HCT116 (cell line): ENCODE data around the gene OR52L1. TPM values are rescaled to one million over a fixed set of nuclear protein-coding genes. Genes with fewer than 3 reads are reported as not detected.

ENCODE experiments used
- ATAC-seq: fragments of 200-7000 bp; cut with Tn5 transposase; 2 replicates; pipeline ENCODE4 v1.9.1; 2020; ENCODE audit warnings: mild to moderate bottlenecking, moderate library complexity
- BruUV-seq: library from RNA; stranded (reverse); fragments of 400-500 nt; replicated peaks from 2 replicates; lab custom pipeline; 2021; lab: Mats Ljungman, UMichigan
- CTCF ChIA-PET: fragments of 300-600 bp; sonication (Branson Sonifier 250); formaldehyde crosslinking; loops from one replicate; lab custom pipeline; 2021; ENCODE audit warnings: antibody characterized with exemption; lab: Charles Lee
- POLR2A ChIA-PET: fragments of 300-600, 350-600 bp; sonication (Branson Sonifier 250); formaldehyde crosslinking; loops from one replicate; lab custom pipeline; 2021; ENCODE audit warnings: antibody characterized with exemption; lab: Charles Lee
- RAD21 ChIA-PET, 2 experiments: fragments of 300-600 bp; sonication (Branson Sonifier 250); formaldehyde crosslinking; loops; one replicate each; lab custom pipeline; 2023; ENCODE audit warnings: low total read pairs in 2 of 2; ENCODE audit not compliant: uncharacterized antibody in 2 of 2, unreplicated experiment in 2 of 2, low non-redundant PET in 1 of 2; lab: Charles Lee
- DNase-seq: peaks from one replicate; pipeline ENCODE4 v3.0.0-alpha.2; 2010; ENCODE audit warnings: low read depth, low spot score
- H2AFZ ChIP-seq: fragments of 200-600 bp; shearing (Covaris generic), sonication (generic); 2 replicates; pipeline ENCODE4 v1.6.1; 2017; ENCODE audit warnings: low read depth, mixed run types, mixed read lengths, antibody characterized with exemption, low read length; ENCODE audit not compliant: poor library complexity, severe bottlenecking
- H3K27ac ChIP-seq: 2 replicates; pipeline ENCODE4 v1.5.1; 2012; ENCODE audit warnings: low read depth, low read length
- H3K27me3 ChIP-seq: fragments of 200-600 bp; sonication (generic); 2 replicates; pipeline ENCODE4 v1.6.1; 2016; ENCODE audit warnings: mixed run types, low read length, mixed read lengths; ENCODE audit not compliant: insufficient read depth
- H3K36me3 ChIP-seq, 2 experiments: fragments of 200-500 bp in 1 of 2; fragments of 200-600 bp in 1 of 2; sonication (Bioruptor generic) in 1 of 2; sonication (generic) in 1 of 2; 2 replicates each; pipeline versions ENCODE4 v1.5.1 to v1.6.1; 2014 to 2016; ENCODE audit warnings: low read length in 2 of 2, inconsistent platforms in 1 of 2, mixed read lengths in 1 of 2, mixed run types in 1 of 2; ENCODE audit not compliant: insufficient read depth in 2 of 2, control insufficient read depth in 1 of 2
- H3K4me1 ChIP-seq, 2 experiments: fragments of 200-600 bp in 1 of 2; sonication (generic) in 1 of 2; 2 replicates each; pipeline versions ENCODE4 v1.5.1 to v1.6.1; 2012 to 2017; ENCODE audit warnings: low read length in 2 of 2, inconsistent platforms in 1 of 2, mild to moderate bottlenecking in 1 of 2, mixed read lengths in 1 of 2, mixed run types in 1 of 2, moderate library complexity in 1 of 2; ENCODE audit not compliant: insufficient read depth in 2 of 2, control insufficient read depth in 1 of 2
- H3K4me2 ChIP-seq: fragments of 200-600 bp; sonication (generic); 2 replicates; pipeline ENCODE4 v1.6.1; 2017; ENCODE audit warnings: mixed run types, low read length, mixed read lengths
- H3K4me3 ChIP-seq, 2 experiments: fragments of 200-600 bp in 1 of 2; sonication (generic) in 1 of 2; replicated peaks in 1 of 2; 2 replicates each; pipeline ENCODE4 v1.5.1; 2011 to 2016; ENCODE audit warnings: low read length in 2 of 2, control low read depth in 1 of 2, low read depth in 1 of 2, mild to moderate bottlenecking in 1 of 2, mixed read lengths in 1 of 2, mixed run types in 1 of 2
- H3K79me2 ChIP-seq: fragments of 200-600 bp; sonication (generic); 2 replicates; pipeline ENCODE4 v1.6.1; 2017; ENCODE audit warnings: mild to moderate bottlenecking, mixed run types, low read length, moderate library complexity, mixed read lengths; ENCODE audit not compliant: insufficient read depth
- H3K9ac ChIP-seq: fragments of 200-600 bp; sonication (generic); 2 replicates; pipeline ENCODE4 v1.6.1; 2016; ENCODE audit warnings: low read length, mixed read lengths
- H3K9me2 ChIP-seq: fragments of 200-600 bp; sonication (generic), shearing (Covaris generic); 2 replicates; pipeline ENCODE4 v1.6.1; 2017; ENCODE audit warnings: mixed run types, mild to moderate bottlenecking, moderate library complexity; ENCODE audit not compliant: insufficient read depth
- H3K9me3 ChIP-seq, 2 experiments: fragments of 200-500 bp in 1 of 2; fragments of 200-600 bp in 1 of 2; sonication (Bioruptor generic) in 1 of 2; sonication (generic) in 1 of 2; 2 replicates each; pipeline ENCODE4 v1.6.1; 2014 to 2017; ENCODE audit warnings: low read length in 2 of 2, mixed read lengths in 2 of 2, inconsistent platforms in 1 of 2, low read depth in 1 of 2, mild to moderate bottlenecking in 1 of 2, mixed run types in 1 of 2, moderate library complexity in 1 of 2; ENCODE audit not compliant: control insufficient read depth in 1 of 2, insufficient read depth in 1 of 2
- H4K20me1 ChIP-seq: fragments of 200-600 bp; sonication (generic), shearing (Covaris generic); 2 replicates; pipeline ENCODE4 v1.6.1; 2017; ENCODE audit warnings: mixed run types, mild to moderate bottlenecking, moderate library complexity; ENCODE audit not compliant: insufficient read depth
- ELF1 ChIP-seq: IDR thresholded peaks from 2 replicates; pipeline ENCODE4 v1.6.1; 2012; ENCODE audit warnings: low read depth, borderline replicate concordance
- EZH2 ChIP-seq: fragments of 200-600 bp; sonication (generic); IDR thresholded peaks from 2 replicates; pipeline ENCODE4 v1.6.1; 2017; ENCODE audit warnings: antibody characterized with exemption, mixed run types
- FOSL1 ChIP-seq: IDR thresholded peaks from 2 replicates; pipeline ENCODE4 v1.6.1; 2012; ENCODE audit warnings: low read depth
- SIN3A ChIP-seq: IDR thresholded peaks from 2 replicates; pipeline ENCODE4 v1.6.1; 2012; ENCODE audit warnings: low read depth
- TCF7L2 ChIP-seq: IDR thresholded peaks from 2 replicates; pipeline ENCODE4 v1.7.0; 2011; ENCODE audit warnings: borderline replicate concordance, inconsistent platforms; ENCODE audit not compliant: insufficient read depth, insufficient read length; ENCODE audit errors: extremely low read depth
- intact Hi-C: fragments of 100-400 bp; cut with micrococcal nuclease; formaldehyde crosslinking; loops from 2 replicates; pipeline ENCODE4 v1.10.0; 2022
- total RNA-seq: library from RNA; stranded (reverse); gene quantifications from one replicate; pipeline ENCODE4 v1.2.1, GENCODE V29; 2021; ENCODE audit not compliant: unreplicated experiment
- TF ChIP-seq, protein P1 (sequence below), 3 experiments: fragments of 200-600 bp in 1 of 3; sonication (generic) in 1 of 3; IDR thresholded peaks in 2 of 3; conservative IDR thresholded peaks in 1 of 3; 2 replicates each; pipeline ENCODE4 v1.5.1; 2012 to 2017; ENCODE audit warnings: low read depth in 2 of 3, low read length in 2 of 3, antibody characterized with exemption in 1 of 3, borderline replicate concordance in 1 of 3, control low read depth in 1 of 3, mild to moderate bottlenecking in 1 of 3, mixed read lengths in 1 of 3, mixed run types in 1 of 3, moderate library complexity in 1 of 3; ENCODE audit not compliant: insufficient read depth in 1 of 3
- TF ChIP-seq, protein P2 (sequence below): IDR thresholded peaks from 2 replicates; pipeline ENCODE4 v1.6.1; 2011; ENCODE audit warnings: mild to moderate bottlenecking, low read length, moderate library complexity; ENCODE audit not compliant: insufficient replicate concordance; ENCODE audit errors: extremely low read depth

The OR52L1 gene
- total RNA-seq, 1 experiment from 2014 or later, result not detected

DNA sequence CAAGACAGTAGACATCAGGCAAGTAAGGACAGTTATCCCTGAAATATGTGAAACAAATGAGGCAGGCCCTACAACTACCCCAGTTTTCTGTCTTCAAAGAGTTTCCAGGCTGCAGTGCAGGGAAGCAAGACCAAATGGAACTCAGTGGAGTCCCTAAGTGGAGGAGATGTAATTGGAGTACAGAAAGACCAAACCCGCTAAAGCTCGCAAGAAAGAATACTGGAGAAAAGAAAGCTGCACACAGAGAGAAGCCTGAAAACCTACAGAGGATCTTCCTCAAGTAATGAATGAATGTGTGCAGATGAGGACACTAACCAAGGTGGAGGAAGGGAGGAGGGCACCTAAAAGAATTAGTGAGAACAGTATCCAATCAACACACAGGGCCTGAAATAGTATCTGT is 46.0 kb downstream of the OR52L1 start:
- H3K4me1 ChIP-seq, result no peaks in the 10 kb centered on the region
- H3K4me3 ChIP-seq, result no peak overlapping the region
- ChIA-PET CTCF (no interaction called here), RAD21 (no interaction called here), POLR2A (no interaction called here)
- ATAC-seq (no peak), DNase-seq (no peak)
- H3K79me2 ChIP-seq, result no peaks in the 10 kb centered on the region
- no peak for TF ChIP-seq EZH2
- H3K27ac ChIP-seq, result no peak overlapping the region
- no TSS peak for BruUV-seq
- peaks cover 47% of the 10 kb centered on the region for H3K27me3 ChIP-seq
- H3K36me3 ChIP-seq, result no peaks in the 10 kb centered on the region
- no peaks in the 10 kb centered on the region for H4K20me1 ChIP-seq
- H3K4me2 ChIP-seq, result no peak overlapping the region
- H3K9ac ChIP-seq, result no peak overlapping the region
- no peaks in the 10 kb centered on the region for H3K9me3 ChIP-seq
- no peaks in the 10 kb centered on the region for H3K9me2 ChIP-seq
- intact Hi-C loops, result no loop called here
- H2AFZ ChIP-seq, result no peak overlapping the region

DNA sequence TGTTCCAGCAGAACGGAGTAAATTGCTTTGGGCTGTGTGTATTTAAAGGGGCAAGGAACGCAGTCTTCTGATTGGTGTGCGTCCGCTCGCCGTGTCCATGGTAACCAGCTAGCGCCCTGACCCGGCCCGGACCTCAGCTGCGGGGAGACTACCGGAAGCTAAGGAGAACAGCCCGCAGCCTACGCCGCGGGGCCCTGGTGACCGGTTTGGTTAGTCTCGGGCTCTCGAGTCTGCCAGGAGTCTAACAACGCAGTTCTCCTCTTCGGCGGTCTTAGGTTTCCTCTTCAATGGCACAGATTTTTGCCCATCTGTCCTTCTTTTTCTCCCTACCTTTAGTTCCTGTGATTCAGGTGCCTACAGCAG is 48.2 kb downstream of the OR52L1 start:
- H3K9me3 ChIP-seq, result no peaks in the 10 kb centered on the region
- H3K27ac ChIP-seq, result no peak overlapping the region
- no TSS peak for BruUV-seq
- intact Hi-C loops, result no loop called here
- ChIA-PET RAD21 (no interaction called here), CTCF (no interaction called here), POLR2A (no interaction called here)
- H3K36me3 ChIP-seq, result no peaks in the 10 kb centered on the region
- peaks cover 28% of the 10 kb centered on the region for H3K27me3 ChIP-seq
- TF ChIP-seq, protein P1, sequence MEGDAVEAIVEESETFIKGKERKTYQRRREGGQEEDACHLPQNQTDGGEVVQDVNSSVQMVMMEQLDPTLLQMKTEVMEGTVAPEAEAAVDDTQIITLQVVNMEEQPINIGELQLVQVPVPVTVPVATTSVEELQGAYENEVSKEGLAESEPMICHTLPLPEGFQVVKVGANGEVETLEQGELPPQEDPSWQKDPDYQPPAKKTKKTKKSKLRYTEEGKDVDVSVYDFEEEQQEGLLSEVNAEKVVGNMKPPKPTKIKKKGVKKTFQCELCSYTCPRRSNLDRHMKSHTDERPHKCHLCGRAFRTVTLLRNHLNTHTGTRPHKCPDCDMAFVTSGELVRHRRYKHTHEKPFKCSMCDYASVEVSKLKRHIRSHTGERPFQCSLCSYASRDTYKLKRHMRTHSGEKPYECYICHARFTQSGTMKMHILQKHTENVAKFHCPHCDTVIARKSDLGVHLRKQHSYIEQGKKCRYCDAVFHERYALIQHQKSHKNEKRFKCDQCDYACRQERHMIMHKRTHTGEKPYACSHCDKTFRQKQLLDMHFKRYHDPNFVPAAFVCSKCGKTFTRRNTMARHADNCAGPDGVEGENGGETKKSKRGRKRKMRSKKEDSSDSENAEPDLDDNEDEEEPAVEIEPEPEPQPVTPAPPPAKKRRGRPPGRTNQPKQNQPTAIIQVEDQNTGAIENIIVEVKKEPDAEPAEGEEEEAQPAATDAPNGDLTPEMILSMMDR (IDR thresholded peaks at IDR 0.05 in 2 of 3, conservative IDR thresholded peaks at IDR 0.05 in 1 of 3; ENCODE audit: borderline replicate concordance in 1 of 3, insufficient read depth in 1 of 3, low read depth in 2 of 3, low read length in 2 of 3), result no peak
- TF ChIP-seq TCF7L2 (no peak), FOSL1 (no peak), SIN3A (no peak), ELF1 (no peak)
- TF ChIP-seq, protein P2, sequence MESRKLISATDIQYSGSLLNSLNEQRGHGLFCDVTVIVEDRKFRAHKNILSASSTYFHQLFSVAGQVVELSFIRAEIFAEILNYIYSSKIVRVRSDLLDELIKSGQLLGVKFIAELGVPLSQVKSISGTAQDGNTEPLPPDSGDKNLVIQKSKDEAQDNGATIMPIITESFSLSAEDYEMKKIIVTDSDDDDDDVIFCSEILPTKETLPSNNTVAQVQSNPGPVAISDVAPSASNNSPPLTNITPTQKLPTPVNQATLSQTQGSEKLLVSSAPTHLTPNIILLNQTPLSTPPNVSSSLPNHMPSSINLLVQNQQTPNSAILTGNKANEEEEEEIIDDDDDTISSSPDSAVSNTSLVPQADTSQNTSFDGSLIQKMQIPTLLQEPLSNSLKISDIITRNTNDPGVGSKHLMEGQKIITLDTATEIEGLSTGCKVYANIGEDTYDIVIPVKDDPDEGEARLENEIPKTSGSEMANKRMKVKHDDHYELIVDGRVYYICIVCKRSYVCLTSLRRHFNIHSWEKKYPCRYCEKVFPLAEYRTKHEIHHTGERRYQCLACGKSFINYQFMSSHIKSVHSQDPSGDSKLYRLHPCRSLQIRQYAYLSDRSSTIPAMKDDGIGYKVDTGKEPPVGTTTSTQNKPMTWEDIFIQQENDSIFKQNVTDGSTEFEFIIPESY, result no peak
- no peak overlapping the region for H3K9ac ChIP-seq
- H3K4me3 ChIP-seq, result no peak overlapping the region
- DNase-seq, result no peak
- no peaks in the 10 kb centered on the region for H3K9me2 ChIP-seq
- H4K20me1 ChIP-seq, result no peaks in the 10 kb centered on the region
- H2AFZ ChIP-seq, result no peak overlapping the region
- no peak overlapping the region for H3K4me2 ChIP-seq
- H3K4me1 ChIP-seq, result no peaks in the 10 kb centered on the region
- no peak for ATAC-seq
- H3K79me2 ChIP-seq, result no peaks in the 10 kb centered on the region
